TTC549 (cell line): ENCODE results near the gene ZSCAN29.
"Not testable (repeated sequence)": the region's sequence is repeated elsewhere in the genome, so short reads cannot be mapped to it uniquely, and the experiment has no call there.

Experiments used
- FAIRE-seq: peaks from 2 replicates; lab custom pipeline; 2012; peaks lifted over from hg19 to GRCh38; lab: Jason Lieb, UNC

The ZSCAN29 gene

GRCh38 chr15:43370975-43371974 lies at the start of gene ZSCAN29, which contains the start of gene TUBGCP4:
ZSCAN29 (minus strand) TSS chr15:43371043; CDS start chr15:43369913, 1,130 bp downstream.
TUBGCP4 (plus strand) TSS chr15:43371101; CDS start chr15:43371355, 254 bp downstream.
- no peak for FAIRE-seq

- no peak for FAIRE-seq
Observed at GRCh38 chr15:43420435-43420834, 49.6 kb upstream of the ZSCAN29 start.

- FAIRE-seq: no peak
Observed at GRCh38 chr15:43414196-43414595, 43.4 kb upstream of the ZSCAN29 start.

- no peak for FAIRE-seq
Observed at GRCh38 chr15:43412096-43412495, 41.3 kb upstream of the ZSCAN29 start.

GRCh38 chr15:43410572-43411214 lies 39.9 kb upstream of the ZSCAN29 start:
- no peak for FAIRE-seq

GRCh38 chr15:43408789-43409188 lies 37.9 kb upstream of the ZSCAN29 start:
- no peak for FAIRE-seq

- no peak for FAIRE-seq
Observed at GRCh38 chr15:43406808-43407207, 36.0 kb upstream of the ZSCAN29 start.

GRCh38 chr15:43406189-43406588 lies 35.3 kb upstream of the ZSCAN29 start:
- no peak for FAIRE-seq

- FAIRE-seq: no peak
Observed at GRCh38 chr15:43404130-43404529, 33.3 kb upstream of the ZSCAN29 start.

- no peak for FAIRE-seq
Observed at GRCh38 chr15:43403616-43404015, 32.8 kb upstream of the ZSCAN29 start.

- FAIRE-seq: no peak
Observed at GRCh38 chr15:43402255-43402654, 31.4 kb upstream of the ZSCAN29 start.

- not testable (repeated sequence) for FAIRE-seq
Observed at GRCh38 chr15:43393592-43393991, 22.7 kb upstream of the ZSCAN29 start.

- no peak for FAIRE-seq
Observed at GRCh38 chr15:43390723-43391122, 19.9 kb upstream of the ZSCAN29 start.

GRCh38 chr15:43383070-43383469 lies 12.2 kb upstream of the ZSCAN29 start:
- FAIRE-seq: no peak

- FAIRE-seq: no peak
Observed at GRCh38 chr15:43382310-43382709, 11.5 kb upstream of the ZSCAN29 start.

GRCh38 chr15:43378601-43379000 lies 7.8 kb upstream of the ZSCAN29 start:
- FAIRE-seq: no peak

GRCh38 chr15:43376017-43376705 lies 5.3 kb upstream of the ZSCAN29 start:
- no peak for FAIRE-seq

GRCh38 chr15:43370310-43370974 lies 401 bp downstream of the ZSCAN29 start:
- no peak for FAIRE-seq

GRCh38 chr15:43361313-43361903 lies 9.4 kb downstream of the ZSCAN29 start:
- FAIRE-seq: no peak

- FAIRE-seq: no peak
Observed at GRCh38 chr15:43360821-43361220, 10.0 kb downstream of the ZSCAN29 start.

- no peak for FAIRE-seq
Observed at GRCh38 chr15:43352693-43353382, 18.0 kb downstream of the ZSCAN29 start.
